ENCODE data around the gene PRSS23. TPM values are rescaled to one million over a fixed set of nuclear protein-coding genes. Genes with fewer than 3 reads are reported as not detected.
A peak's percentile ranks its signal among the peaks of the same experiment; 100 is the strongest.
"Not testable (repeated sequence)": the region's sequence is repeated elsewhere in the genome, so short reads cannot be mapped to it uniquely, and the experiment has no call there.

Gene PRSS23, protein sequence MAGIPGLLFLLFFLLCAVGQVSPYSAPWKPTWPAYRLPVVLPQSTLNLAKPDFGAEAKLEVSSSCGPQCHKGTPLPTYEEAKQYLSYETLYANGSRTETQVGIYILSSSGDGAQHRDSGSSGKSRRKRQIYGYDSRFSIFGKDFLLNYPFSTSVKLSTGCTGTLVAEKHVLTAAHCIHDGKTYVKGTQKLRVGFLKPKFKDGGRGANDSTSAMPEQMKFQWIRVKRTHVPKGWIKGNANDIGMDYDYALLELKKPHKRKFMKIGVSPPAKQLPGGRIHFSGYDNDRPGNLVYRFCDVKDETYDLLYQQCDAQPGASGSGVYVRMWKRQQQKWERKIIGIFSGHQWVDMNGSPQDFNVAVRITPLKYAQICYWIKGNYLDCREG
- 71.6 and 197 TPM in 2 replicates for total RNA-seq

GRCh38 chr11:86800076-86800959 lies at the start of gene PRSS23:
PRSS23 (plus strand) TSS chr11:86800542; CDS start chr11:86807644, 7,102 bp downstream.
- DNase-seq (ENCODE audit: low read depth in 2 of 2), result peak; percentile 83 to 86

DNA sequence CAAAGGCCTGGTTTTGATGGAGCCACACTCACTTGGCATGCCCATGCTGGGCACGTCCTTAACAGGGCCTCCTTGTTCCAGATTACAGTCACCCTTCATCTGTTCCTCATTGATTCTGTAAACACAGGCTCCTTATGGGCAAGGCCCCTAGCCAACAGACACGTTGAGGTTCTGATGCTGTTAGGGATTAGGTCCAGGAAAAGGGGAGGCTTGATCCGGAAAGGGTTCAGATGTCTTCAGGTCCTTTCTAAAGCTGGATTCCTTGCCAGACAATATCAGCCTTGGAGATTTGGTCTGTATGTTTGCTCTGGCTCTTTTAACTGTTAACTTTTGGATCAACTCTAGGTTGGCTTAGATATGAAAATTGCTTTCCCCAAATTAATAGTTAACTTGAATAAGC lies 46.9 kb upstream of the PRSS23 start:
- no peak for DNase-seq (ENCODE audit: low read depth in 2 of 2)

- DNase-seq (ENCODE audit: low read depth in 2 of 2), result no peak
These were observed 45.2 kb upstream of the PRSS23 start for GRCh38 chr11:86755146-86755545.

- DNase-seq (ENCODE audit: low read depth in 2 of 2), result no peak
These were observed 42.2 kb upstream of the PRSS23 start for GRCh38 chr11:86758171-86758570.

GRCh38 chr11:86760577-86760976 lies 39.8 kb upstream of the PRSS23 start:
- DNase-seq (ENCODE audit: low read depth in 2 of 2), result no peak

- peak in 1 of 2 donors; percentile 49 for DNase-seq (ENCODE audit: low read depth in 2 of 2)
These were observed 38.4 kb upstream of the PRSS23 start for GRCh38 chr11:86761978-86762377.

GRCh38 chr11:86765203-86765602 lies 35.1 kb upstream of the PRSS23 start:
- DNase-seq (ENCODE audit: low read depth in 2 of 2), result no peak

DNA sequence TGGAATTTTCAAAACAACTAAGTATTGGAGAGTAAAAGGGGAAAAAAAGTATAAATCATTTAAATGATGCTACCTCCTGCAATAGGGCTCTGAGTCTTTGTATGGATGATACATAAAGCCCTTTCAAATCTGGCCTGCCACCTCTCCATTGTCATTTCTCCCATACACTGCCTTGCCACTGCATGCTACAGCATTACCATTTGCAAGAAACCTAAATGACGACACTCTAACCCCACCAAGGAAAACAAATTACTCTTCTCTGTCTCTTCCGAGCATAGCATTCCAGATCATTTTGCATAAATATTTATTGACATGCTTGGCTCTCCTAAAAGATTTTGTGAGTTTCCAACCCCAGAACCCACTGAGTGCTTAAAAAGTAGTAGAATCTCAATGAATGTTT lies 34.5 kb upstream of the PRSS23 start:
- no peak for DNase-seq (ENCODE audit: low read depth in 2 of 2)

DNA sequence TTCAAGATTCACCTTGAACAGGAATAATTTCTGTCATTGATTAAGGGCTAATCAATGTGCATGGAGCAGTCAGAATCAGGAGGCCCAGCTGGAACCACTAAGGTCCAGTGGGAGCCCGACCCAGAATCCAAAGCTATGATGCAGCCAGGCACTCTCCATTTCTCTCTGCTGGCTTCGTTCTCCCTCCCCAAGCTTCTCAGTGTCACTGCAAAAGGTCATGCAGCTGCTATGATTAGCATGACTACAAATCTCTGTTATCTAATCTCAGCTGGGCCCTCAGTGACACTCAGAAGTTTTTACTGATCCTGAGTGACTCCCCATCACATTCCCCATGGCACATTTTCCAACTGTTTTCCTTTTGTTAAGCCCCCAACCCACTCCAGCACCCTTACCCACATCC lies 31.1 kb upstream of the PRSS23 start:
- no peak for DNase-seq (ENCODE audit: low read depth in 2 of 2)

GRCh38 chr11:86770473-86771027 lies 29.8 kb upstream of the PRSS23 start:
- not testable (repeated sequence) for DNase-seq (ENCODE audit: low read depth in 2 of 2)

DNA sequence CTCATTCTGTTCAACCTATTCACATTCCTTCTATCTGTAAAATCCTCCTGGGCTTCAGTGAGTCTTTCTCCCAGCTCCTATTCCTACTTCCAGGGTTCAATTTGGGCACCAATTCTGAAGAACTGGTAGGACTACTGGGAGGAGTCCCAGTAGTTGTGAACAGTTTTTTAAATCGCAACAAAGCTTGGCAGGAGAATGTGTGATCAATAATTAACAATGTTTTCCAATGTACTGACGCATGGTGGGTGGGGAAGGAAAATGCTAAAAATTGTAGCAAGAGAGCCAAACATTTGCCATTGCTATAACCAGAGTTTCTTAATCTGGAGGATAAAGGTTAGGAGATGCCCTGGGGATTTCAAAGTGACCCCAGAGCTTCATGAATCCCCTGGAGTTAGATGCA lies 27.3 kb upstream of the PRSS23 start:
- DNase-seq (ENCODE audit: low read depth in 2 of 2), result no peak

DNA sequence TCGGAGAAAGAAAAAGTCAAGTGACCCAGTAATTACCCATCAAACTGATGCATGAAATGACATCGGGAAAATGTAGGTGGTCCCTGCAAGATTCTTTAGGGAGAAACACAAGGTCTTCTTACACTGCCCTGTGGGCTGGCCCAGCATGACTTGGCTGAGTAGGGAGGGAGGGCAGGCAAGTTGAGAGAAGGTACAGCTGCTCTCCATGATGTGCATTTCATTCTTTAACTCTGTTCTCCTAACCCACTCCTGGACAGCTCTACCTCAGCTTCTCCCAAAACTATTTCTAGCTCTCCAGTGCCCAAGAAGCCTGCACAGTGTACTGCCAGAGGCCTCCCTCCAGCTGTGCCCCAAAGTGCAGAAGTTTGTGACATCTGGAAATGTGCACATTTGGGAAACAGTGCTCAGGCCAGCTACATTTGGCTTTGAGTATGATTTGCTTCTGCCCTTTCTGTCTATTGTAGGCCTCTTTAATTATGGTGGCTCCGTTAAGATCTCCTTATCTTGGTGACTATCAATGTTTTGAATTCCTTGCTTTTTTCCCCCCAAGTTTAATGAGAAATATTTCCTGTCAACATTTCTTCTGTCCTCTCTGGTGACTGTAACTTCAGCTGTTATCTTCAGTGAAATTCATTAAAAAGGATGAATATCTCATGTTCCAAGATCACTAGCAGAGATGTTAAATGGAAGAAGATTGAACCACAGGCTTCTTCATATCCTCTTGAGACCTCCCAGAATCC lies 26.7 kb upstream of the PRSS23 start:
- DNase-seq (ENCODE audit: low read depth in 2 of 2), result no peak

DNA sequence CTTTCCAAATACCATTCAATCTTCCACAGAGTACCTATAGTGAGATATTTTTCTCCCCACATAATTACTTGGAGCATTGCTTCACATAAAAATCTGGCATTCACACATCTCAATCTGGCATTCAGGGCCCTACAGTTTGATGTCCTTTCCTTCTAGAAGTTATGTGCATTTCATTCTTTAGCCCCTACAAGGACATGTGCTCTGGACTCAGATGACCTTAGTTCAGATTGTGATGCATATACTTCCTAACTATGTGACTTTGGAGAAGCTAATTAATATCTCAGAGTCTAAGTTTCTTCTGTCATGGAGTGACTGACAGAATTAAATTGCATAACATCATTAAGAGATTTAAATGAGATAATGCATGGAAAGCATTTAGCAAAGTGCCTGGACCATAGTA lies 25.9 kb upstream of the PRSS23 start:
- no peak for DNase-seq (ENCODE audit: low read depth in 2 of 2)

GRCh38 chr11:86775361-86775760 lies 25.0 kb upstream of the PRSS23 start:
- DNase-seq (ENCODE audit: low read depth in 2 of 2), result no peak

DNA sequence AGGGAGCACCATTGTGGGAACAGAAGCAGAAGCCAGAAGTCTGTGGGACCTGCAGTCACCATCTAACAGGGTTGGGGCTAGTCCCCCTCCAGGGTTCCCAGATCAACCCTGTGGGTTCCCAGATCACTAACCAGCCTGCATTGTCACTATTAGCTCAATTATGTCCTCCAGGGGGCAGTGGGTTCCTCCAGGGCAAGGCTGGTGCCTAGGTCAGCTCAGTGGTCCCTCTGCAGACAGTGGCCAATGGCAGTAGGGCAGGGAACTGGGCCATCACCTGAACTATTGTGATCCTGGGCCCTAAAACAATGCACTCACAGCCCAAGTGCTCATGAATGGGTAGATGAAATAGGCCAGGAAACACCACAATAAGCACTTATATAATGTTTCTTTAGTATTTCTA lies 18.8 kb upstream of the PRSS23 start:
- no peak for DNase-seq (ENCODE audit: low read depth in 2 of 2)

- DNase-seq (ENCODE audit: low read depth in 2 of 2), result no peak
These were observed 17.6 kb upstream of the PRSS23 start for GRCh38 chr11:86782742-86783141.

DNA sequence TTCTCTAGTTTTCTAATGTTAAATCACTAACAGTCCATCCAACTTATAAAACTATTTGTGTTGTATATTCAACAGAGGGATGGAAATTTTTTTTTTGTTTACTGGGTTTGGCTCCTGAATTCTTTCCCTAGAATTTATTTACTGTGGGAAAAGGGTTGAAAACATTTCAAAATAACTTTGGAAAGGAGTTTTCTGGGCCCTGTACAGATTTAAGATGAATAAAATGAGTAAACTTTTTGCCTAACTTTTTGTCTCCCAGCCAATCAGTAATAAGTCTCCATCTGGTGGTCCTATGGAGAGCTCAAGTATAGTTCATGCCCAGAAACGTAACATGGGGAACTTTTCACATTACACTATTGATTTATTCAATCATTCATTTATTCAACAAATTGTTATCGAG lies 16.7 kb upstream of the PRSS23 start:
- no peak for DNase-seq (ENCODE audit: low read depth in 2 of 2)

- DNase-seq (ENCODE audit: low read depth in 2 of 2), result no peak
These were observed 16.1 kb upstream of the PRSS23 start for GRCh38 chr11:86784241-86784681.

DNA sequence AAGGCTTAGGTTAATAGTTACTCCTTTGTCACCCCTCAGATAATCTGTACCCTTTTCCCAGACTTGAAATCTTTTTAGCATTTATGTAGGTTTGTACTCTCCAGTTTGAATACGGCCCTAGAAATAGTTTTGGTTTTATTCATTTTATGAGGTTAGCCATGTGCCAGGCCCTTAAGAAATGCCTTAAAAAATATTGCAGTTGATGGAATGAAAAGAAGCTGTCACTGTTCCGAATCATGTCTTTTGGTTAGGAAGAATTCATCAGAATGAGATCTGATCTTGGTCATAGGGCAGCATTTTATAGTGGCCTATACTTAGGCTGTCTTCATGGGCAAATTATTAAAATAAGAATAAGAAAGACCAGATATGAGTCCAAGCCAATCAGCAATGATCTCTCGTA lies 14.8 kb upstream of the PRSS23 start:
- no peak for DNase-seq (ENCODE audit: low read depth in 2 of 2)

DNA sequence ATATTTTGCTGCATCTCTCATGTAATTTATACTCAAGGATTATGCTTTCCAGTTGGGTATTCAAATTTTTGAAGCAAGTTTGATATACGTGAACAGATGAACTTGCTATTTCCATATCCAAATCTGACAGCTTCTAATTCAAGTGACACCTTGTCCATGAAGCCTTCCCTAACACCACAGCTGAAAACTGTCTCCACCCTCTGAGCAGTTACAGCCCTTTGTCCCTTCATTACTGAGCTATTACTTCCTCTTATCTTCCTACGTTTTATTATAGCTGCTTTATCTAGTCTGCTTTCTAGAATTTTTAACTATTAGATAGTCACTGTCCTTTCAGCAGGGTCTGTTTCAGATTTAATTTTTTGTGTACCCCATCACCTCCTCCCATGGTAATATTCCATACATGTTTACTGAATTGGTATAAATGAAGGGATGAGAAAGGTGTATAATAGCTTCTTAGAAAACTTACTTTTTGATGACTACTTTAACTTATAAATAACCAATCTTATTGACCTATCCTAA lies 13.3 kb upstream of the PRSS23 start:
- DNase-seq (ENCODE audit: low read depth in 2 of 2), result no peak

DNA sequence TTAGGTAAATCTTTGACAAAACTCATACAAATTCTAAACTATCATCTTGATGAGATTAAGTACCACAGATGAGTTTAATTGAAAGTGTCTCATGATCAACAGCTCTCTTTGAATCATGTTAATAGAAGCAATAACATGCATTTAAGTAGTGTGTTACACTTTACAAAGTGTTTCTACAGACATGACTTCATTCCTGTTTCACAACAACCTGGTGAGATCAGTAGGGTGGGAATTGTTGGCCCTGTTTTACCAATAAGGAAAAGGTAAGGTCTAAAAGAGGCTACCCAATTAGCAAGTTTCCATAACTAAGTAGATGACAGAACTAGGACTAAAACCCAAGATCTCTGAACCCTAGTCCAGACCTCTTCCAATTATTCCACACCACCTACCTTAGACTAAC lies 12.7 kb upstream of the PRSS23 start:
- DNase-seq (ENCODE audit: low read depth in 2 of 2), result no peak

Measured in lung microvascular endothelial cell (primary cell).